T-helper 2 cell treated with Interferon-gamma antibody and Interleukin-4, amounts not matched to agents 100 ng/mL and 5 ng/mL, for 36 hours (primary cell): Measurements from ENCODE around the gene DCX. TPM values are rescaled to one million over a fixed set of nuclear protein-coding genes. Genes with fewer than 3 reads are reported as not detected.
"Not testable (repeated sequence)": the region's sequence is repeated elsewhere in the genome, so short reads cannot be mapped to it uniquely, and the experiment has no call there.

Experiments used
- intact Hi-C: fragments of 100-400 bp; cut with micrococcal nuclease; formaldehyde crosslinking; loops from one replicate; pipeline ENCODE4 v1.15.1; 2023
- total RNA-seq: library from RNA; stranded (reverse); gene quantifications from 2 replicates; pipeline ENCODE4 v1.2.3, GENCODE V29; 2022

The DCX gene
- total RNA-seq, 1 donor from 2014 or later = not detected

- intact Hi-C loops = no loop called here
Observed at GRCh38 chrX:111375747-111376146, 36.2 kb downstream of the DCX start.

GRCh38 chrX:111372086-111372485 is 39.9 kb downstream of the DCX start:
- intact Hi-C loops = no loop called here

- intact Hi-C loops = no loop called here
Observed at GRCh38 chrX:111365770-111366325, 46.1 kb downstream of the DCX start.

- intact Hi-C loops = no loop called here
Observed at GRCh38 chrX:111363741-111364140, 48.3 kb downstream of the DCX start.

GRCh38 chrX:111361751-111362150 is 50.2 kb downstream of the DCX start:
- intact Hi-C loops = no loop called here

GRCh38 chrX:111360839-111361238 is 51.2 kb downstream of the DCX start:
- intact Hi-C loops = no loop called here

- intact Hi-C loops = no loop called here
Observed at GRCh38 chrX:111355523-111356115, 56.4 kb downstream of the DCX start.

GRCh38 chrX:111354496-111354895 is 57.5 kb downstream of the DCX start:
- intact Hi-C loops = no loop called here

GRCh38 chrX:111353793-111354192 is 58.2 kb downstream of the DCX start:
- intact Hi-C loops = no loop called here

- intact Hi-C loops = no loop called here
Observed at GRCh38 chrX:111352424-111352823, 59.6 kb downstream of the DCX start.

GRCh38 chrX:111349934-111350333 is 62.1 kb downstream of the DCX start:
- intact Hi-C loops = no loop called here

- intact Hi-C loops = no loop called here
Observed at GRCh38 chrX:111349101-111349500, 62.9 kb downstream of the DCX start.

GRCh38 chrX:111348429-111348828 is 63.6 kb downstream of the DCX start:
- intact Hi-C loops = no loop called here

GRCh38 chrX:111346150-111346549 is 65.8 kb downstream of the DCX start:
- intact Hi-C loops = not testable (repeated sequence)

- intact Hi-C loops = no loop called here
Observed at GRCh38 chrX:111340054-111340453, 71.9 kb downstream of the DCX start.

- intact Hi-C loops = no loop called here
Observed at GRCh38 chrX:111339212-111339611, 72.8 kb downstream of the DCX start.

GRCh38 chrX:111338095-111338698 is 73.8 kb downstream of the DCX start:
- intact Hi-C loops = no loop called here

- intact Hi-C loops = no loop called here
Observed at GRCh38 chrX:111337067-111337637, 74.8 kb downstream of the DCX start.

GRCh38 chrX:111336141-111336540 is 75.9 kb downstream of the DCX start:
- intact Hi-C loops = no loop called here

GRCh38 chrX:111329370-111329769 is 82.6 kb downstream of the DCX start:
- intact Hi-C loops = no loop called here

GRCh38 chrX:111328858-111329257 is 83.1 kb downstream of the DCX start:
- intact Hi-C loops = no loop called here

- intact Hi-C loops = no loop called here
Observed at GRCh38 chrX:111322231-111322855, 89.6 kb downstream of the DCX start.
